Superior temporal gyrus (tissue), 1 donor: ENCODE results near the gene GOLGA6L2.
"Not testable (repeated sequence)": the region's sequence is repeated elsewhere in the genome, so short reads cannot be mapped to it uniquely, and the experiment has no call there.

Experiments used
- DNase-seq: peaks from one replicate; pipeline ENCODE4 v3.0.0-alpha.2; 2016; ENCODE audit errors: extremely low spot score

Gene GOLGA6L2

DNA sequence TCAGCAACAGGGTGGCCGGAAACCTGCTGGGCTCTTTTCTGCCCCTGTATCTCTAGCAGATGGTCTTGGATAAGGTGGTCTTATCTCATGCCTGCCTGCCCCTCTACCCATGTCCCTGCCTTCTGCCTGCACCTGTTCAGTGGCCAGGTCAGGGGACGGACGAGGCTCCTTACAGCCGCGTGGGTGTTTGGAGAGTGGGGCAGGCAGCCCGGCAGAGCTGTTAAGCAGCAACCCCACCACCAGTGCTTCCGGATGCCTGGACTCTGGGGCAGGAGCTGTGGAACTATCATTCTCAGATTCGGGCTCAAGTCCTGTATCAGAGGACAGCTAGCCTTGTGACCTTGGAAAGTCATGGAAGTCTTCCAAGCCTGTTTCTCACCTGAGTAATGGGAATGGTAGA lies 21.7 kb downstream of the GOLGA6L2 start:
- DNase-seq, result not testable (repeated sequence)

DNA sequence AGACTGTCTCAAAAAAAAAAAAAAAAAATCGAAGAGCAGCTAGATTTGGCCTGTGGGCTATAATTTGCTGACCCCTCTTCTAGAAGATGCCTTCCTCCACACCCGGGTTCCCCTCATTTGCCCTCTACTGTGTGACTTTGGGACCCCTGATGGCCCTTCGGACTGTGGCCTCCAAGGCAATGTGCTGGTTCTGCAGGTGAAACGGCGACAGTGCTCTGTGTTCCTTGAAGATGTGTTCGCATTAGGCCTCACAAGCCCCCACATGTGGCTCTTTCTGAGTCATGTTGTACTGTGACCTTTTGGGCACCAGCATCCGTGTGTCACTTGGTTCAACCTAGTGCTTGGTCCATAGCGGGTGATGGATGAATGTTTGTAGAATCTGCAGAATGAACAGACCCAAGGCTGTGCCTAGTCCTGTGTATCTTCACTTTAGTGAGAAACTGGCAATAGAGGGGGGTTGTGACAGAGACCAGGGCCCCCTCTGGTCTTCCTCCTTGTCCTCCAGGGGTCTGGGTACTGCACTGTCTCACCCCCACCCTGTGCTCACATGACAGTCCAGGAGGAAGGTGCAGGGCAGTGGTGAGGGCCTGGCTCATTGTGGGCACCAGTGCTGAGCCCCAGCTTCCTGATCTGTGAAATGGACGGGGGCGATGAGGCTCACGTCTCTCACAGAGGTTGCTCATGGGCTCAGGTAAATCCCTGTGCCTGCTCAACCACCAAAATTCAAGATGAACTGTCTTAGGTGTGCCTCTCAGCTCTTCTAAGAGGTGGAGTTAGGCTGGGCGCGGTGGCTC lies 22.7 kb downstream of the GOLGA6L2 start:
- no peak for DNase-seq

GRCh38 chr15:23422946-23423708 lies 23.9 kb downstream of the GOLGA6L2 start:
- no peak for DNase-seq

- DNase-seq, result no peak
Measured at GRCh38 chr15:23422099-23422945, 24.7 kb downstream of the GOLGA6L2 start.

- no peak for DNase-seq
Measured at GRCh38 chr15:23420806-23421575, 26.1 kb downstream of the GOLGA6L2 start.

- no peak for DNase-seq
Measured at GRCh38 chr15:23416349-23417276, 30.4 kb downstream of the GOLGA6L2 start.

DNA sequence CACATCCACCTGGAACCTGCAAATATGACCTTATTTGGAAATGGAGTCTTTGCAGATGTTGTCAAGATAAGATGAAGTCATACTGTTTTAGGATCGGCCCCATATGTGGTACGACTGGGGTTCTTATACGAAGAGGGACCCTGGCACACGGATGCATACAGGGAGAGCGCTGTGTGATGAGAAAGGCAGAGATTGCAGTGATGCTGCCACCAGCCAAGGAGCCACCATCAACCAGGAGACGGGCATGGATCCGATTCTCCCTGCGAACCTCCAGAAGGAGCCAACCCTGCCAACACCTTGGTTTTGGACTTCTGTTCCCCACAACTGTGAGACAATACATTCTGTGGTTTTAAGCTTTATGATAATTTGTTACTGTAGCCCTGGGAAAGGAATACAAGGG lies 31.2 kb downstream of the GOLGA6L2 start:
- not testable (repeated sequence) for DNase-seq

DNA sequence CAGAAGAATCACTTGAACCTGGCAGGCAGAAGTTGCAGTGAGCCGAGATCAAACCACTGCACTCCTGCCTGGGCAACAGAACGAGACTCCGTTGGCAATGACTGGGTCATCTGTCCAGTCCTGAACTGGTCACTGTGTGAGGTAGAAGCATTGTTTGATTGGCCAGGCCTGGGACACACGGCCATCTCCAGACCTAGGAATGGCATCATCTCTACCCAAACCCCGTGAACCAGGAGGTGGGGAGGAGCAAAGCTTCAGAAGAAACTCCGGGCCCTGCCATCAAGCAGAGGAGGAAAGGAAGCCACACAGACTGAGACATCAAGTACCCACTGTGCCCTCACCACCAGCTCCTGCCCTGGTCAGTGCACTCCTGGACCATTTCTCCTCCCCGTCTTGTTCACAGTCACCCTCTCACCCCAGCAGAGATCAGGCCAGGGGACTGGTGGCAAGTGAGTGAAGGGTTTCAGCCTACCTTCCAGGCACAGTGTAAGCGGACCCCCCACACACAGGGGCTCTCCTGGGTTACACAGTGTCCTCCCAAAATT lies 31.6 kb downstream of the GOLGA6L2 start:
- no peak for DNase-seq

DNA sequence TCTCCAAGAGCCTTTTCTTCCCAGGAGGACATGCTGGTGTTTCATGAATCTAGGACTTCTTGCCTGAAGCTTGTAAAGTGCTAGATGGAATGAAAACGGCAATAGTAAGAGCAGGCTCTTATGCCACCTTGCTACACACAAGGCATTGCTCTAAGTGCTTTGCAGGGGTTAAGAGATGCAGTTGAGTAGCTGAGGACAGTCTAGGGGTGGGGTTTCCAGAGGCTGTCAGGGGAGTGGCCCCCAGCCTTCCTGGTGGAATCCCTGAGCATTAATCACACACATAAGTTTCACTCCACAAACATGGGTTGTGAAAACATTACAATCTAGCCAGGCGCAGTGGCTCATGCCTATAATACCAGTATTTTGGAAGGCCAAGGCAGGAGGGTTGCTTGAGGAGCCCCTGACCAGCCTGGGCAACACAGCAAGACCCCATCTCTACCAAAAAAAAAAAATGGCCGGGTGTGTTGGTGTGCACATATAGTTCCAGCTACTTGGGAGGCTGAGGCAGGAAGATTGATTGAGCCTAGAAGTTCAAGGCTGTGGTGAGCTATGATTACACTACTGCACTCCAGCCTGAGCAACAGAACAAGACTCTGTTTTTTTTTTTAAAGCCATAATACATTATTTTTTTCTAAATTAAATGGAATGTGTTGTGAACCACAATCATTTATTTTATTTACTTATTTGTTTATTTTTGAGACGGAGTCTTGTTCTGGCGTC lies 34.0 kb downstream of the GOLGA6L2 start:
- not testable (repeated sequence) for DNase-seq

DNA sequence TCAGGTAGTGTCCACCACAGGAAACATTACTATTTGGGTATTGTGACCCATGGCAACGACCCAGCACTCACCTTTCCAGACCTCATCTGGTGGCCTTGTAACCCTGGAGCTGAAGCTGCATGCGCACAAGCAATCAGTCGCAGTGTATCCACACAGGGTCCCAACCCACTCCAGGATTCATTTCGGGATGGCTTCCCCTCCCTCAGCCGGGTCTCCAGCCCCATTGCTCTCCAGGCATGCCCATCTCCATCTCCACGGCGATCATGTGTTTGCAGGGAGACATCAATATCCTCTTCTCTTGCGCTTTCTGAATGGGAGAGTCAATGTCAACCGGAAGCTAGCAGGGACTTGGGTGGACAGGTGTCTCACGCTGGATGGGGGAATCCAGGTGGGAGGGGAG lies 35.2 kb downstream of the GOLGA6L2 start:
- DNase-seq, result no peak

GRCh38 chr15:23403550-23403949 lies 43.5 kb downstream of the GOLGA6L2 start:
- DNase-seq, result no peak

- DNase-seq, result no peak
Measured at GRCh38 chr15:23402544-23402943, 44.5 kb downstream of the GOLGA6L2 start.

DNA sequence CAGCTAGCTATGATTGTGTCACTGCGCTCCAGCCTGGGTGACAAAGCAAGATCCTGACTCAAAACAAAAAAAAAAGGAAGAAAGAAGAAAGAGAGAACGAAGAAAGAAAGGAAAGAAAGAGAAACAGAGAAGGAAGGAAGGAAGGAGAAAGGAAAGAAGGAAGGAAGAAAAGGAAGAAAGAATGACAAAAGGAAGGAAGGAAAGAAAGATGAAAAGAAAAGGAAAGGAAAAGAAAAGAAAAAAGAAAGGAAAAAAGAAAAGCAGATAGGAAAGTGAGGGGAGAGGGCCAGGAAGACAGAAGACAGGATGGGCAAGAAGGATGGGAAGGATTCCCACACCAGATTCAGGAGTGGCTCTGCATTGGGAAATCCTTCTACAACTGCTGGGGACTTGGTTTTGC lies 44.9 kb downstream of the GOLGA6L2 start:
- no peak for DNase-seq

DNA sequence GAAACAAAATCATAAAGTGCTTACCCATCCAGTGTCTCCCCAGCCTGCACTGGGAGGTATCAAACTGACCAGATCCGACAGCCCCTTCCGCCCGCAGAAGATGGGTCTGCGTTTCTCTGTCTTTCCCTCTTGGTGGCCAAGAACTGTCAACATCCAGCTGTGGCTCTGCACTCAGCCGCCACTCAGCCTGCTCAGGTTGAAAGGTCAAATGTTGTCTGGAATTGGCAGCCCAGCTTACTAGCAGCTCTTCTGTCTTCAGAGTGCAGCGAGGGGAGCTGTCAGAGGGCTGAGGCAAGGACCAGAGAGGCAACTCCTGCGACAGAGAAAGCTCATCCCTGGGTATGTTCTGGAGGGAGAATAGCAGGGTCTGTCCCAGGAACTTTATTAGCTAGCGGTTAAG lies 45.4 kb downstream of the GOLGA6L2 start:
- no peak for DNase-seq

DNA sequence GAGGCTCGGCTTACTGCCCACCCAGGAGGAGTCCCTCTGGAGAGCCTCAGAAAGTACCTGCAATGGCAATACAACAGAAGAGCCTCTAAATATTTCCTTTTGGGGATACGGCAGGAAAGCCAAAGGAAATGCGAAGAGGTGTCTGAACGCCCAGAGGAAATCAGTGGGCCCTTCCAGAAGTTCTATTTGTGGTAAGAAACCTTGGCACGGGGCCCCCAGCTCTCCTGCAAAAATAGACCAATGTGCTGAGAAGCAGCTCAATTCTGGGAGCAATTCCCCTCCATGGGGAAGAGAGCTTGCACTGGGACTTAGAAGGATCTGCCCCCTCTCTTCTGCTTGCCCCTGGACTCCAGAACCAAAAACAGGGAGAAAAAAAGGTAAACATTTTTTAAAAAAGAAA lies 47.8 kb downstream of the GOLGA6L2 start:
- not testable (repeated sequence) for DNase-seq

DNA sequence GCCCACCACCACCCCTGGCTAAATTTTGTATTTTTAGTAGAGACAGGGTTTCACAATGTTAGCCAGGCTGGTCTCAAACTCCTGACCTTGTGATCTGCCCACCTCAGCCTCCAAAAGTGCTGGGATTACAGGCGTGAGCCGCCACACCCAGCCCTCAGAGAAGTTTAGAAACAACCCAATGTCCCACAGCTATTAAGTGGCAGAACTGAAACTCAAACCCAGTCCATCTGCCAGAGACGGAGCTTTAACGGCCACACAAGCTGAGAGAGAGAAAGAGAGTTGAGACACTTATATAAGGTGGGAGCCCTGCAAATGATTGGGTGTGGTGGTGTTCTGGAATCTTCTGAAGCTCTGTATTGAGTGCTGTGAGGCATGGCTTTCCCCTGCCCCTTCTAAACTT lies 48.7 kb downstream of the GOLGA6L2 start:
- not testable (repeated sequence) for DNase-seq

DNA sequence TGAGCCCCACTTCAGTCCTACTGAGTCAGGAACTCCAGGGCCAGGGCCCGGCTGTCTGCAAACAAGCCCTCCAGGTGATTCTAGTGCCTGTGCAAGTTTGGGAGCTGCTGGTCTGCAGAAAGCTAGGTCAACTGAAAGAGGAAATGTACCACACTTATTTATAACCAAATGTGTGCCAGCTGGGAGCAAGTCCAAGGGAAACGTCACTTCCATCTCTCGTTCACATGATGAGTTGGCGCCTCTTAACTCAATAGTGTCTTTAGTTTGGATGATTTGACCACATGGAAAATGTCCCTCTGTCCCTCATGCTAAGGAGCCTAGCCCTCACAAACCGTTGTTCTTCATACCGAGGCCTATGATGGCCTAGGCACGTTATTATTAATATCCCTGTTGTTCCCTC lies 49.3 kb downstream of the GOLGA6L2 start:
- DNase-seq, result no peak

DNA sequence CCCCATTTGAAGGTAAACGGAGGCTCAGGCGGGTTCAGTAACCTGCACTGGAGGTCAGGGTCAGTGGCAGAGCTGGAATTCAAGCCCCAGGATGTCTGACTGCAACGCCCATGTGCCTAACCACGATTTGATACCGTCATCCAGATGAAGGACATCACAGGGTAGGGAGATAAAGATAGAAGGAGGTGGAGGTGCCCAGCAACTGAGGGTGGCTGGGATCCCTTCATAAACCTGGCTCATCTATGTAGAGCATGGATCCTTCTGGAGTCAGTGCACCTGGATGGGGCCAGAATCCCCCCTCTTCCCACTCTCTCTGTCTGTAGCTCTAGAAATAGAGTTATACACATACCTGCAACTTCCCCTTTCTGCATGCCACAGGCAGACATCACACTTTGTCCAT lies 51.2 kb downstream of the GOLGA6L2 start:
- DNase-seq, result no peak

- no peak for DNase-seq
Measured at GRCh38 chr15:23395030-23395692, 51.9 kb downstream of the GOLGA6L2 start.
